IMR-90 (cell line): Measurements from ENCODE around the gene NKTR. TPM values are rescaled to one million over a fixed set of nuclear protein-coding genes. Genes with fewer than 3 reads are reported as not detected.

Source experiments
- polyA plus RNA-seq, 3 experiments: library from polyadenylated mRNA; depleted of rRNA; stranded (reverse); fragments of >200 nt; gene quantifications; 2 replicates each; pipeline ENCODE4 v1.2.3, GENCODE V29; 2012; ENCODE audit warnings: low replicate concordance in 1 of 3
- total RNA-seq: library from RNA; depleted of rRNA; stranded (reverse); fragments of >200 nt; gene quantifications from 2 replicates; pipeline ENCODE4 v1.2.3, GENCODE V29; 2012; rRNA removed

The NKTR gene
- total and polyA plus RNA-seq, 2 of the 4 experiments (the other 2 are of a cell fraction) = 24.0 to 30.7 TPM

Other genes starting within 250 kb of the NKTR start
- gene LYZL4, start 190.1 kb upstream of the NKTR start, total RNA-seq = not detected in 2 replicates
- gene LYZL4, start 190.1 kb upstream of the NKTR start, polyA plus RNA-seq (2012; rRNA removed) = not detected in 2 replicates
- not detected in 2 replicates for gene VIPR1, start 98.0 kb upstream of the NKTR start, total RNA-seq
- not detected in 2 replicates for gene VIPR1, start 98.0 kb upstream of the NKTR start, polyA plus RNA-seq (2012; rRNA removed)
- 43.9 and 46.9 TPM in 2 replicates for gene SEC22C, start 18.7 kb upstream of the NKTR start, total RNA-seq
- gene SEC22C, start 18.7 kb upstream of the NKTR start, polyA plus RNA-seq (2012; rRNA removed) = 19.9 and 24.0 TPM in 2 replicates
- gene SS18L2, start 9.8 kb upstream of the NKTR start, total RNA-seq = 19.4 and 23.6 TPM in 2 replicates
- gene SS18L2, start 9.8 kb upstream of the NKTR start, polyA plus RNA-seq (2012; rRNA removed) = 14.9 and 18.7 TPM in 2 replicates
- gene ZBTB47, start 53.0 kb downstream of the NKTR start, total RNA-seq = 9.7 and 10.9 TPM in 2 replicates
- gene ZBTB47, start 53.0 kb downstream of the NKTR start, polyA plus RNA-seq (2012; rRNA removed) = 16.8 and 17.3 TPM in 2 replicates
- gene KLHL40, start 84.9 kb downstream of the NKTR start, total RNA-seq = not detected in 2 replicates
- gene KLHL40, start 84.9 kb downstream of the NKTR start, polyA plus RNA-seq (2012; rRNA removed) = not detected in 2 replicates
- gene HHATL, start 102.1 kb downstream of the NKTR start, total RNA-seq = not detected in 2 replicates
- not detected in 2 replicates for gene HHATL, start 102.1 kb downstream of the NKTR start, polyA plus RNA-seq (2012; rRNA removed)
- gene CCDC13, start 172.6 kb downstream of the NKTR start, total RNA-seq = 0.18 and 0.28 TPM in 2 replicates
- gene CCDC13, start 172.6 kb downstream of the NKTR start, polyA plus RNA-seq (2012; rRNA removed) = 0.19 TPM in 2 replicates
- gene HIGD1A, start 203.8 kb downstream of the NKTR start, total RNA-seq = 86.6 and 201 TPM in 2 replicates
- gene HIGD1A, start 203.8 kb downstream of the NKTR start, polyA plus RNA-seq (2012; rRNA removed) = 106 and 137 TPM in 2 replicates
- gene ACKR2, start 208.8 kb downstream of the NKTR start, total RNA-seq = not detected in 2 replicates
- 0.07 and 0.10 TPM in 2 replicates for gene ACKR2, start 208.8 kb downstream of the NKTR start, polyA plus RNA-seq (2012; rRNA removed)